DOHH2 (cell line): ENCODE measurements around the gene NOTCH2NLA.
"Not testable (repeated sequence)": the region's sequence is repeated elsewhere in the genome, so short reads cannot be mapped to it uniquely, and the experiment has no call there.

Experiments
- CTCF ChIP-seq: fragments of 200-600 bp; sonication (generic); IDR thresholded peaks from one replicate; pipeline ENCODE4 v1.5.1; 2014; ENCODE audit warnings: antibody characterized with exemption, mild to moderate bottlenecking, low read depth, low read length; ENCODE audit not compliant: poor library complexity, severe bottlenecking
- EZH2phosphoT487 ChIP-seq: fragments of 200-600 bp; sonication (generic); IDR thresholded peaks from 2 replicates; pipeline ENCODE4 v1.6.1; 2017; ENCODE audit warnings: borderline replicate concordance, mild to moderate bottlenecking, antibody characterized with exemption, low read length, moderate library complexity, mixed read lengths

- not testable (repeated sequence) for TF ChIP-seq CTCF, EZH2phosphoT487
Observed at GRCh38 chr1:146251523-146251922, 22.7 kb upstream of the NOTCH2NLA start.
